ENCODE data around the gene SYNE3. TPM values are rescaled to one million over a fixed set of nuclear protein-coding genes. Genes with fewer than 3 reads are reported as not detected.

The SYNE3 gene
- total RNA-seq, 1 donor from 2014 or later: 2.5 TPM

DNA sequence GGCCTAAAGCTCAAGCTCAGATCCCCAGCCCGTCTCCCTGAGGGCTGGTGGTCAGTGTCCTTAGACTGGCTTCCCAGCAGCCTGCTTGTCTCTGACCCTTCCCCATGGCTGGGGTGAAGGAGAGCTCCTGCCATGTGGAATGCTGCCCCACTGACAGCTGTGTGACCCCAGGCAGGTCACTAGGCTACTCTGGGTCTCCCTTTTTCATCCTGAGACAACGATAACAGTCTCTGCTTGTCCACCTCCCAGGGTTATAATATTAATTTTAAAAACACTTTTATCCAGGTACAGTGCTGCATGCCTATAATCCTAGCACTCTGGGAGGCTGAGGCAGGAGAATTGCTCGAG, 47.3 kb downstream of the SYNE3 start:
- TF ChIP-seq CTCF (IDR thresholded peaks at IDR 0.05; ENCODE audit: insufficient read depth, low read depth, low read length): no peak
- TF ChIP-seq EZH2 (IDR thresholded peaks at IDR 0.05; ENCODE audit: insufficient read depth, low read length): no peak
- Histone ChIP-seq H3K4me3 (ENCODE audit: insufficient read depth, low read depth, low read length) (no peak overlapping the region), H2AFZ (ENCODE audit: low read depth, low read length) (no peak overlapping the region), H3K4me2 (ENCODE audit: low read length) (no peak overlapping the region), H3K27me3 (ENCODE audit: insufficient read depth, low read length) (peaks cover 2% of the 10 kb centered on the region), H3K9ac (ENCODE audit: low read length) (no peak overlapping the region), H3K27ac (ENCODE audit: low read depth, low read length) (no peak overlapping the region), H3K9me3 (ENCODE audit: insufficient read depth, low read depth, low read length) (no peaks in the 10 kb centered on the region), H4K20me1 (ENCODE audit: insufficient read depth, low read length) (peaks cover 6% of the 10 kb centered on the region), H3K4me1 (ENCODE audit: insufficient read depth, low read length) (no peaks in the 10 kb centered on the region), H3K36me3 (ENCODE audit: insufficient read depth, low read length) (no peaks in the 10 kb centered on the region), H3K79me2 (ENCODE audit: insufficient read depth, low read length) (no peaks in the 10 kb centered on the region)
- H3K9me3 Mint-ChIP-seq (ENCODE audit: unreplicated experiment): no peaks in the 10 kb centered on the region
- H3K27ac Mint-ChIP-seq (ENCODE audit: unreplicated experiment): no peak overlapping the region
- H3K4me1 Mint-ChIP-seq (ENCODE audit: low read depth, unreplicated experiment): peaks cover 5% of the 10 kb centered on the region
- H3K4me3 Mint-ChIP-seq (ENCODE audit: unreplicated experiment): no peak overlapping the region
- DNase-seq (ENCODE audit: low read depth) (no peak), FAIRE-seq (no peak)
- peaks cover 2% of the 10 kb centered on the region for H3K36me3 Mint-ChIP-seq (ENCODE audit: low read depth, unreplicated experiment)
- H3K27me3 Mint-ChIP-seq (ENCODE audit: low read depth, unreplicated experiment): peaks cover 35% of the 10 kb centered on the region

DNA sequence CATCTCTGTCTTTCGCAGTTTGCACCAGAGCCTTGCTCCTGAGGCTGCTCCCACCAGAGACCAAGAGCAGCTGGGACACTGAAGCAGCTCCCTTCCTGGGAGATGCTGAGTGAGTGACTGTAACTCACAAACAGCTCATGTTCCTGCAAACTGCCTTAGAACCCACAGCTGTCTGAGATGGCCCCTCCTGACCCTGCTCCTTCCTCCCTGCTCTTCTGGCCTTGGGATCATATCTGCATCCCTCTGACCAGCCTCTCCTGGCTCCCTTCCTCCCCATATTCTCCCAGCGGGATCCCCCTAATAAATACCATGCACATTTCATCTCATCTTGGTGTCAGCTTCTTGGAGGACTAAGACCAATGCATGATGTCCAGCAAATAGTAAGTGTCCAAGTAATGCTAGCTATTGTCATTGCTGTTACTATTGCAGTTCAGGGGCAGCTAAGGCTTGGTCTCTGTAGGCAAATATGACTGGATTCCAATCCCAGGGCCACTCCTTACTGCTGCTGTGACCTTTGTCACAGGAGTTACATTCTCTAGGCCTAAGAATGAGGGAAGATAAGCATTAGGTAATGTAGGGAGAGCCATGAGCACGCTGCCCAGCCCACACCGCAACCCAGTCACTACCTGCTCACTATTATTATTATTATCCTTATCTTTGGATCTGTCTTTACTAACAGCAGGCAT, 47.9 kb downstream of the SYNE3 start:
- H3K27ac ChIP-seq (ENCODE audit: low read depth, low read length): no peak overlapping the region
- no peaks in the 10 kb centered on the region for H3K79me2 ChIP-seq (ENCODE audit: insufficient read depth, low read length)
- H3K27ac Mint-ChIP-seq (ENCODE audit: unreplicated experiment): no peak overlapping the region
- peaks cover 6% of the 10 kb centered on the region for H4K20me1 ChIP-seq (ENCODE audit: insufficient read depth, low read length)
- H3K9me3 Mint-ChIP-seq (ENCODE audit: unreplicated experiment): no peaks in the 10 kb centered on the region
- H3K4me1 ChIP-seq (ENCODE audit: insufficient read depth, low read length): no peaks in the 10 kb centered on the region
- DNase-seq (ENCODE audit: low read depth) (no peak), FAIRE-seq (no peak)
- H3K36me3 ChIP-seq (ENCODE audit: insufficient read depth, low read length): no peaks in the 10 kb centered on the region
- no peak overlapping the region for H3K9ac ChIP-seq (ENCODE audit: low read length)
- TF ChIP-seq CTCF (IDR thresholded peaks at IDR 0.05; ENCODE audit: insufficient read depth, low read depth, low read length): no peak
- no peak for TF ChIP-seq EZH2 (IDR thresholded peaks at IDR 0.05; ENCODE audit: insufficient read depth, low read length)
- H3K4me2 ChIP-seq (ENCODE audit: low read length): no peak overlapping the region
- H3K36me3 Mint-ChIP-seq (ENCODE audit: low read depth, unreplicated experiment): no peaks in the 10 kb centered on the region
- no peak overlapping the region for H3K4me3 ChIP-seq (ENCODE audit: insufficient read depth, low read depth, low read length)
- peaks cover 5% of the 10 kb centered on the region for H3K4me1 Mint-ChIP-seq (ENCODE audit: low read depth, unreplicated experiment)
- no peak overlapping the region for H2AFZ ChIP-seq (ENCODE audit: low read depth, low read length)
- H3K27me3 Mint-ChIP-seq (ENCODE audit: low read depth, unreplicated experiment): peaks cover 33% of the 10 kb centered on the region
- peaks cover 2% of the 10 kb centered on the region for H3K27me3 ChIP-seq (ENCODE audit: insufficient read depth, low read length)
- H3K9me3 ChIP-seq (ENCODE audit: insufficient read depth, low read depth, low read length): no peaks in the 10 kb centered on the region
- no peak overlapping the region for H3K4me3 Mint-ChIP-seq (ENCODE audit: unreplicated experiment)

DNA sequence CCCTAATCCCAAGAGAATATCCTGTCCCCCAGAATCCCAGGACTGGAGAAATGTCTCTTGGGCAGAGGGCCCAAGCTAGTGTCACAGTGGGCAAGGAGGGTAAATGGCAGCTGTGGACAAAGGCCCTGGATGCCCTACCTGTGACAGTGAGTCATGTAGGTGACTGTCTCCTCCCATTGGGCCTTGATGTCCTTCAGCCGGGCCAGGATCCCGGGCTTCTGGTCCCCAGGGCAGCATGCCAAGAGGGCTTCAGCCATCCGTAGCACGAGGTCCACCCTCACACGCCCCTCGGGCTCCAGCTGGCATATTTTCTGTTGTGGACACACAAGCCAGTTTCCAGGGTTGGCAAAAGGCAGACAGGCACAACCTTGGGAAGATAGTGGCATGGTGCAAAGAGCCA, 48.8 kb downstream of the SYNE3 start:
- Mint-ChIP-seq H3K9me3 (ENCODE audit: unreplicated experiment) (no peaks in the 10 kb centered on the region), H3K27ac (ENCODE audit: unreplicated experiment) (no peak overlapping the region), H3K36me3 (ENCODE audit: low read depth, unreplicated experiment) (no peaks in the 10 kb centered on the region), H3K4me1 (ENCODE audit: low read depth, unreplicated experiment) (peaks cover 5% of the 10 kb centered on the region), H3K4me3 (ENCODE audit: unreplicated experiment) (no peak overlapping the region), H3K27me3 (ENCODE audit: low read depth, unreplicated experiment) (peaks cover 31% of the 10 kb centered on the region)
- Histone ChIP-seq H3K36me3 (ENCODE audit: insufficient read depth, low read length) (no peaks in the 10 kb centered on the region), H3K4me1 (ENCODE audit: insufficient read depth, low read length) (no peaks in the 10 kb centered on the region), H3K9me3 (ENCODE audit: insufficient read depth, low read depth, low read length) (no peaks in the 10 kb centered on the region), H3K27ac (ENCODE audit: low read depth, low read length) (no peak overlapping the region), H3K4me2 (ENCODE audit: low read length) (no peak overlapping the region), H4K20me1 (ENCODE audit: insufficient read depth, low read length) (peaks cover 6% of the 10 kb centered on the region), H3K79me2 (ENCODE audit: insufficient read depth, low read length) (no peaks in the 10 kb centered on the region), H3K27me3 (ENCODE audit: insufficient read depth, low read length) (peaks cover 2% of the 10 kb centered on the region), H3K4me3 (ENCODE audit: insufficient read depth, low read depth, low read length) (no peak overlapping the region), H2AFZ (ENCODE audit: low read depth, low read length) (no peak overlapping the region), H3K9ac (ENCODE audit: low read length) (no peak overlapping the region)
- DNase-seq (ENCODE audit: low read depth) (no peak), FAIRE-seq (no peak)
- TF ChIP-seq EZH2 (IDR thresholded peaks at IDR 0.05; ENCODE audit: insufficient read depth, low read length) (no peak), CTCF (IDR thresholded peaks at IDR 0.05; ENCODE audit: insufficient read depth, low read depth, low read length) (no peak)

Data from astrocyte (in vitro differentiated cells and primary cell).